ENCODE results near the gene BBS9. TPM values are rescaled to one million over a fixed set of nuclear protein-coding genes. Genes with fewer than 3 reads are reported as not detected.

BBS9 gene
- total and polyA plus RNA-seq, 5 experiments from 2014 or later, result 11.2 to 31.8 (median 12.7) TPM

DNA sequence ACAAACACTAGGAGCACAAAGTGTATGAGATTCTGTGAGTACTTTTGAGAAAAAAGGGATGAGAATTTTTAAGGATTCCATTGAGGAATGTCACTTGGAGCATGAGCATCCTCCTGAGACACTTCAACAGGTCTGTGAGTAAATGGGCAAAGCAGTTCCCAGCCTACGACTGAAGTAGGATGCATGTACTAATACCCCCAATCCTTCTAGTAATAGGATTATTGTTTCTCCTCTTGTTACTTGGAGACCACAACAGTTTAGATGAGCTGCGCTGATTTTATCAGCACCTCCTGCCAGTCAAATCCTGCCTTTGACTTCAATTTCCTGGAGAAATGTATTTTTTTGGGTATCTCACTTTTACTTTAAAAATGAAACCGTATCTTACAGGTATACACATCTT, 820 bp downstream of the BBS9 start:
- peak in 1 of 10 donors; percentile 5 for DNase-seq
- H3K27ac Mint-ChIP-seq, result peak overlapping the region; percentile 80 to 97 (median 95)
- H3K36me3 Mint-ChIP-seq, result peaks cover 0 to 12% (median 2%) of the 10 kb centered on the region in 3 donors
- POLR2A ChIA-PET, result interaction anchor here (0.9 to 1.7 kb wide), 3 partner anchors 68 to 239 kb away, joined by 3 to 7 read pairs (median 4); partner anchors contain the start of genes KBTBD2 and NT5C3A
- peaks cover 0 to 1% (median 0%) of the 10 kb centered on the region in 5 donors for H3K27me3 Mint-ChIP-seq
- peaks cover 13 to 33% (median 26%) of the 10 kb centered on the region in 4 donors for H3K4me1 Mint-ChIP-seq
- ATAC-seq, result no peak
- H3K4me3 Mint-ChIP-seq, result peak overlapping the region; percentile 94 to 98 (median 97)
- H3K9me3 Mint-ChIP-seq, result peaks cover 0 to 7% (median under 1%) of the 10 kb centered on the region in 9 donors

DNA sequence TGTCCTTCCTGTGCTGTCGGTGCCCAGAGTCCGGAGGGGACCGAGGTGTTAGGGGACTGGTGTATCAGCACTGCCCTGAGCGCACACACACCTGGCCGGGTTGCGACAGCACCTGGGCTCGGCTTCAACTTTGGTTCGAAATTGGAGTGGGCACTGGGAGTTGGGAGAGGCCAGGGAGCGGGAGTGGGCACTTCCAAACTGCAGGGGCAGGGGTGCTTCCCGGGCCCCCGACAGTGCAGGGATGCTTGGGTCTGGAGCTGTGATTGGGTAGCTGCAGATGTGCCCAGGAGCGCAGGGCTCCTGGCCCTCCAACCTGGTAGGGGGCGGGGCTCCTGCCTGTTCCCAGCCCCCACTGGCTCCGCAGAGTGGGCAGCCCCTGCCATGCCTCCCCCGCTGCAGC, 7.7 kb downstream of the BBS9 start:
- no peak overlapping the region for H3K27ac Mint-ChIP-seq
- H3K4me3 Mint-ChIP-seq, result no peak overlapping the region
- ATAC-seq (no peak), DNase-seq (no peak)
- peaks cover 0 to 17% (median 9%) of the 10 kb centered on the region in 9 donors for H3K9me3 Mint-ChIP-seq
- peaks cover 0 to 1% (median 0%) of the 10 kb centered on the region in 5 donors for H3K27me3 Mint-ChIP-seq
- POLR2A ChIA-PET, result no interaction called here
- peaks cover 7 to 20% (median 16%) of the 10 kb centered on the region in 4 donors for H3K4me1 Mint-ChIP-seq
- peaks cover 6 to 23% (median 6%) of the 10 kb centered on the region in 3 donors for H3K36me3 Mint-ChIP-seq

DNA sequence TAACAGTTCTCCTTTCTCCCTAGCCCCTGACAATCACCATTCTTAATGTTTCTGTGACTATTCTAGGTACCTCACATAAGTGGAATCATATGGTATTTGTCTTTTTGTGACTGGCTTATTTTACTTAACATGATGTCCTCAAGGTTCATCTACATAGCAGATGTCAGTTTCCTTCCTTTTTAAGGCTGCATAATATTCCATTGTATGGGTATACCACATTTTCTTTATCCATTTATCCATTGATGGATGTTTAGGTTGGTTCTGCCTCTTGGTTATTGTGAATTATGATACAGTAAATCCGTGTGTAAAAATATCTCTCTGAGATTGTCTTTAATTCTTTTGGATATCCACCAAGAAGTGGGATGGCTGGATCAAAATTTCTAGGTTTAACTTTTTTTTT, 13.2 kb downstream of the BBS9 start:
- H3K36me3 Mint-ChIP-seq, result peaks cover 5 to 25% (median 15%) of the 10 kb centered on the region in 3 donors
- H3K27me3 Mint-ChIP-seq, result no peaks in the 10 kb centered on the region
- no peak overlapping the region for H3K4me3 Mint-ChIP-seq
- peaks cover 10 to 28% (median 16%) of the 10 kb centered on the region in 4 donors for H3K4me1 Mint-ChIP-seq
- DNase-seq (no peak), ATAC-seq (no peak)
- POLR2A ChIA-PET, result no interaction called here
- peaks cover 0 to 8% (median 3%) of the 10 kb centered on the region in 9 donors for H3K9me3 Mint-ChIP-seq
- H3K27ac Mint-ChIP-seq, result no peak overlapping the region

DNA sequence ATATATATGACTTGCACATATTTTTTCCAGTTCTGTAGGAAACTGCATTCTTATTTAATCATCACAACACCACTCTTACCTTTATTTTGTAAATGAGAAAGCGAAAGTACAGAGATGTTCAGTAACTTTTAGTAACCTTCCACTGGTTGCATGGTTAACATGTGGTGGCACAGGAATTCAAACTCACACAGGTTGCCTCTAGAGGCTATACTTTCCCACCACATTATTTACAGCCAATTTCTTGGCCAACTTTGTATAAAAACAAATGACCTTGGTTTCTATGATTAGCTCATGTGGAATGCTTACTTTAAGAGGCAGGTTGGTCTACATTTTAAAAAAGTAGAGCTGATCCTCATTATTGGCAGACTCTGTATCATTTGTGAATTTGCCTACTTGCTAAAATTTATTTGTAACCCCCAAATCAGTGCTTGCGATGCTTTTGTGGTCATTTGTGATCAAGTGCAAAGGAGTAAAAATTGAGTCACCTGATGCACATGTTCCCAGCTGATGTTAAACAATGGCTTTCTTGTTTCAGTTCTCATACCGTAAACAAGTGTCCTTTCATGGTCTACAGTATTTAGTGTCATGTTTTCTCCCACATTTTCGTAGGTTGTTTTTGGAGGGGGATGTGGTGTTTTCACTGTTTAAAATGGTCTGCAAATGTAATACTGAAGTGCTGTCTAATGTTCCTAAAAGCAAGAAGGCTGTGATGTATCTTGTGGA, 14.8 kb downstream of the BBS9 start:
- POLR2A ChIA-PET, result no interaction called here
- no peaks in the 10 kb centered on the region for H3K27me3 Mint-ChIP-seq
- peaks cover 5 to 31% (median 16%) of the 10 kb centered on the region in 3 donors for H3K36me3 Mint-ChIP-seq
- H3K4me1 Mint-ChIP-seq, result peaks cover 10 to 23% (median 15%) of the 10 kb centered on the region in 4 donors
- peaks cover 0 to 8% (median 3%) of the 10 kb centered on the region in 9 donors for H3K9me3 Mint-ChIP-seq
- no peak overlapping the region for H3K4me3 Mint-ChIP-seq
- H3K27ac Mint-ChIP-seq, result no peak overlapping the region
- no peak for ATAC-seq
- no peak for DNase-seq

DNA sequence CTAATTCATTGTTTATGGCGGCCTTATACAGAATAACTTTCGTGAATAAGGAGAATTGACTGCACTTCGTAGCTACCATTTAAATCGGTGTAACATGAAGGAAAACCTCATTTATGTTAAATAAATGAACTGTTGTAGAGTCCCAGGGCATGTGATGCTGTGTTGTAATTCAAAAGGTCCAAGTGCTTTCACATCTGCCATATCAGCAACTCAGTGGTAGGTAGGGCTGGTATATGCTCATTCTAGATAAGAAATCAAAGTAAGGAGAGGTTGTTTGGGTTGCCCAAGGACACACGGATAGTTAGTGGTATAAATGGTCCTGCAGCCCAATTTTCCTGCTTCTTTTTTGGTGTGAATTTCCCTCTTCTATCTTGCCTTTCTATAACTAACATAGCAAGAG, 15.8 kb downstream of the BBS9 start:
- H3K27me3 Mint-ChIP-seq, result no peaks in the 10 kb centered on the region
- ATAC-seq, result no peak
- POLR2A ChIA-PET, result no interaction called here
- DNase-seq, result no peak
- no peak overlapping the region for H3K4me3 Mint-ChIP-seq
- peaks cover 8 to 20% (median 11%) of the 10 kb centered on the region in 4 donors for H3K4me1 Mint-ChIP-seq
- peaks cover 5 to 31% (median 18%) of the 10 kb centered on the region in 3 donors for H3K36me3 Mint-ChIP-seq
- peaks cover 0 to 8% (median 3%) of the 10 kb centered on the region in 9 donors for H3K9me3 Mint-ChIP-seq
- no peak overlapping the region for H3K27ac Mint-ChIP-seq

DNA sequence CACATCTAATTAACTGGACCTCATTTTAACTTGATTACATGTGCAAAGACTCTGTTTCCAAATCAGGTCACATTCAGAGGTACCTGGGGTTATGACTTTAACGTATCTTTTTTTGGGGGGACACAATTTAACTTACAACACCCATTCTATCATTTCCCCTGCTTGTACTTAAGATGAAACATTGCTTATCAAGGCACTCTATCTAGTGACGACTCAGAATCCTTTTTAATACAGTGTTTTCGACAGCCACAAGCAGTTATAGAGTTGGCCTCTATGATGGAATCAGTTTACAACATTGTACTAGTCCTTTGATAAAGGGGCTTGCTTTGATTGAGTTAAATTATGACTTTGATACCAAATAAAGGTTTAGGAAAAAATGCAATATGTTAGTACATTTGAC, 22.7 kb downstream of the BBS9 start:
- Mint-ChIP-seq H3K27ac (no peak overlapping the region), H3K9me3 (no peaks in the 10 kb centered on the region), H3K36me3 (peaks cover 0 to 41% (median 21%) of the 10 kb centered on the region in 3 donors), H3K4me1 (peaks cover 0 to 5% (median 0%) of the 10 kb centered on the region in 4 donors), H3K27me3 (no peaks in the 10 kb centered on the region), H3K4me3 (no peak overlapping the region)
- ATAC-seq (no peak), DNase-seq (no peak)
- POLR2A ChIA-PET, result no interaction called here

DNA sequence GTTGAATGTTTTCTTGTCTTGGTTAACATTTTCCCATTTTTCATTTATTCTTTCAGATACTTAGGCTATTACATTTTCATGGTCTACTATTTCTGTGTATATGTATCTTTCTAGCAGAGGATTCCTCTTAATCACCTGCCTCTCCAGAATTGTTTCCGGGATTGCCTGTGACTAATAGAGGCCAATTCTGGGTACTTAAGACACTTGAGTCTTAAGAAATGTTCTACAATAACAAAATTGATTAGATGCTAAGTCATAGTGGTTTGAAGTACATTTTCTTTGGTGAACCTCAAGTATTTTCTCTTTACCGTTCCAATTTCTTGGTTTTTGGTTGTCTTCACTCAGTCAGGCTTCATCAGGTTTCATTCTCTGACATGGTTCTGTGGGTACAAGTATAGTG, 26.4 kb downstream of the BBS9 start:
- no peaks in the 10 kb centered on the region for H3K4me1 Mint-ChIP-seq
- H3K27ac Mint-ChIP-seq, result no peak overlapping the region
- POLR2A ChIA-PET, result no interaction called here
- H3K9me3 Mint-ChIP-seq, result no peaks in the 10 kb centered on the region
- no peak overlapping the region for H3K4me3 Mint-ChIP-seq
- ATAC-seq (no peak), DNase-seq (no peak)
- peaks cover 0 to 46% (median 33%) of the 10 kb centered on the region in 3 donors for H3K36me3 Mint-ChIP-seq
- no peaks in the 10 kb centered on the region for H3K27me3 Mint-ChIP-seq

DNA sequence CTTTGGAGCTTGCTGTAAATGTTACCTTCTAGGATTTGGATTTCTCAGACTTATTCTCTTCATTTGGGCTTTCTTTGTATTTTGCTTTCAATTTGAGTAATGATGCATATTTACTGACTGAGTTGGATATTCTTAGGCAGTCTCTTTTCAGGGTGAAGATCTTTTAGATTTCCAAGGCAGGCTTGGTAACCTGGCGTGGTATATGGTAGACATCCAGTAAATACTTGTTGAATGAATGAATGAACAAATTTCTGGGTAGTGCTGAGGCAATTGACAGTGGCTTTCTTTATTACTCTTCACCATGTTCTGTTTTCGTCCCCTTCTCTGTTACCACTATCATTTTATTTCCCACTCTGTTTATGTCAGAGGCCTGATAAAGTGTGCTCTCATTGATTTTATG, 27.1 kb downstream of the BBS9 start:
- no peaks in the 10 kb centered on the region for H3K4me1 Mint-ChIP-seq
- H3K27ac Mint-ChIP-seq, result peak overlapping the region in 1 of 10 donors; percentile 71
- no peak for ATAC-seq
- no peaks in the 10 kb centered on the region for H3K27me3 Mint-ChIP-seq
- H3K4me3 Mint-ChIP-seq, result no peak overlapping the region
- no peak for DNase-seq
- peaks cover 0 to 3% (median 0%) of the 10 kb centered on the region in 9 donors for H3K9me3 Mint-ChIP-seq
- POLR2A ChIA-PET, result no interaction called here
- H3K36me3 Mint-ChIP-seq, result peaks cover 0 to 49% (median 39%) of the 10 kb centered on the region in 3 donors

DNA sequence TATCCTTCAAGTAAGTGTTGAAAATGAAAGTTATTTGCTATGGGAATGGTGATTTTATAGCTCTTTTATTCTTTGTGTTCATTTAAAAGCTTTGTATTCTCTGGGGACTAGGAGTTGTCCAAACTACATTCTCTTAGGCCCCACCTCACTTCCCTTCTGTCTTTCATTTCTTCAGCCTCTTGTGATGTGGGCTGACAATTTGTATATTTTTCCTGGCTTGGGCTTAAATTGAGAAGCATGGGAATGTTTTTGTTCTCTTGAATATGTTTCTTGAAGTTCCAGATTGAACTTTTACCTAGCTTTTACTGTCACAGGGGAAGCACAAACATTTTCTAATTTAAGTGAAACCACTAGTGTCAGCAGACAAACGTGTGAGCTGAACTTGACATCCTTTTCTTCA, 27.9 kb downstream of the BBS9 start:
- Mint-ChIP-seq H3K36me3 (peaks cover 0 to 58% (median 47%) of the 10 kb centered on the region in 3 donors), H3K27ac (no peak overlapping the region), H3K27me3 (no peaks in the 10 kb centered on the region), H3K4me3 (no peak overlapping the region), H3K9me3 (peaks cover 0 to 6% (median 0%) of the 10 kb centered on the region in 9 donors), H3K4me1 (no peaks in the 10 kb centered on the region)
- DNase-seq, result no peak
- no peak for ATAC-seq
- POLR2A ChIA-PET, result interaction anchor here (0.6 kb wide), 1 partner anchor 369 kb away, joined by 4 read pairs; no protein-coding TSS in a partner anchor

DNA sequence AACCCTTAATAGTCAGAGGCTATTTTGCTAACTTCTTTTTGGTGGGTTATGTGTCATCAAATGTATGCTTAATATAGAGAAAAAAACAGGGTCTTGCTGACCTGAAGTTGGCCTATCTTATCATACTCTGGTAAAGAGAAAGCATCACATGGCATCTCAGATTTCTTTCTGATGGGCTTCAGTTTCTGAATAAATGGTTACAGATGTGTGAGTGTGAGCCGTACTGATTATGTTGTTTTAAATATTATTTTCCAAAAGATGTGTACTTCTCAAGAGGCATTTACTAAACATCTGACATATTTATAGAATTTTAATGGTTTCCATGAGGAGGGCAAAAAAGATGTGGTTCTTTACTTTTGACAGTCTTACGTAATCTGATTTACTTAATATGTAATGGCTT, 28.4 kb downstream of the BBS9 start:
- H3K9me3 Mint-ChIP-seq, result peaks cover 0 to 11% (median 0%) of the 10 kb centered on the region in 9 donors
- H3K27ac Mint-ChIP-seq, result no peak overlapping the region
- no peaks in the 10 kb centered on the region for H3K4me1 Mint-ChIP-seq
- ATAC-seq (no peak), DNase-seq (no peak)
- no peaks in the 10 kb centered on the region for H3K27me3 Mint-ChIP-seq
- peaks cover 0 to 63% (median 51%) of the 10 kb centered on the region in 3 donors for H3K36me3 Mint-ChIP-seq
- no peak overlapping the region for H3K4me3 Mint-ChIP-seq
- POLR2A ChIA-PET, result no interaction called here

DNA sequence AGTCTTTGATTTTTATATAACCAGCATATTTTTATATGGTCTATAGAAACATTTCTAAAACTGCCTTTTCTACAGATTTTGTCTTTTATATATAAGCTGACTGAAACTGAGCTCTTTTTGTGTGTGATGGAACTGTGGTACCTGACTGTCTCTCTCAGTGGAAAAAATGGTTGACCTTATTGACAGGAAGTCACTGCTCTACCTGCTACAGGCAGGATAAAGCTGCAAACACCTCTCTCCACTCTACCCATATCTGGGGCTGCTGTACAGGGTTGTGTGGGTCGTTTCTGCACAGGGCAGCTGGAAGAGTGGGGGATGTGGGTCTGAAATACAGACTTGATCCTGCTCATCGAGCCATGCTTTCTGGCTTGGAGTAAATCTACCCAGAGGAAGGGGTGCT, 48.5 kb downstream of the BBS9 start:
- no peak for DNase-seq
- Mint-ChIP-seq H3K36me3 (peaks cover 21 to 44% (median 31%) of the 10 kb centered on the region in 3 donors), H3K27ac (no peak overlapping the region), H3K27me3 (no peaks in the 10 kb centered on the region), H3K4me1 (no peaks in the 10 kb centered on the region), H3K9me3 (peaks cover 0 to 23% (median 3%) of the 10 kb centered on the region in 9 donors), H3K4me3 (no peak overlapping the region)
- ATAC-seq, result no peak
- POLR2A ChIA-PET, result no interaction called here

DNA sequence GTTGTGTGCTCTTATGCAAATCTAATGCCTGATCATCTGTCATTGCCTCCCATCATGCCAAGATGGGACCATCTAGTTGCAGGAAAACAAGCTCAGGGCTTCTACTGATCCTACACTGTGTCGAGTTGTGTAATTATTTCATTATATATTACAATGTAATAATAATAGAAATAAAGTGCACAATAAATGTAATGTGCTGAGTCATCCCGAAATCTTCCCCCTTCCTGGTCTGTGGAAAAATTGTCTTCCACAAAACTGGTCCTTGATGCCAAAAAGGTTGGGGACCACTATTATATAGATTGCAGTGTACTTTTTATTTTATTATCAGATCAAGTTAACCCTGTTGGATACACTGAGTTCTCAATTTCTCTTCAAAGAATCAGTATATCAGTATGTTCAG, 50.2 kb downstream of the BBS9 start:
- ATAC-seq (no peak), DNase-seq (no peak)
- POLR2A ChIA-PET, result no interaction called here
- no peak overlapping the region for H3K4me3 Mint-ChIP-seq
- H3K9me3 Mint-ChIP-seq, result peaks cover 0 to 17% (median 0%) of the 10 kb centered on the region in 9 donors
- peaks cover 13 to 47% (median 23%) of the 10 kb centered on the region in 3 donors for H3K36me3 Mint-ChIP-seq
- H3K27me3 Mint-ChIP-seq, result no peaks in the 10 kb centered on the region
- H3K4me1 Mint-ChIP-seq, result no peaks in the 10 kb centered on the region
- H3K27ac Mint-ChIP-seq, result no peak overlapping the region

DNA sequence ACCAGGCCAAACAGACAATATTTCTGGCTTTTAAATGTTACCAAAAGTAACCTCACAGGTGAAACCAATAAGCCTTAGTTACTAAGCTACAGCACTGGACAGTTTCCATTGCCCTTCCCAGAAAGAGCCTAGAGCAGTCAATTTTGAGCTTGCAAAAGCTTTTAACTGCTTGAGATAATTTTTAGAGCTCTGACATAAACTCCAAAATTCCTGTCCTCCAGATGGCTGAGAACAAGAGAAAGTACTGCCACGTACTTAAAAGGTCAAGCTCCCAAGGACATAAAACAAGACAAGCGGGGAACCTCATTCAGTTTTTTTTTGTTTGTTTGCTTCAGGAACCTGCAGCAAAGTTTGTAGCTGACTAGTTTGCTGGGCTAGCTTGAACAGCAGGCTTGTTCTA, 54.1 kb downstream of the BBS9 start:
- DNase-seq (no peak), ATAC-seq (no peak)
- no peak overlapping the region for H3K4me3 Mint-ChIP-seq
- H3K27me3 Mint-ChIP-seq, result no peaks in the 10 kb centered on the region
- H3K9me3 Mint-ChIP-seq, result peaks cover 0 to 16% (median 0%) of the 10 kb centered on the region in 9 donors
- H3K4me1 Mint-ChIP-seq, result peaks cover 0 to 2% (median 0%) of the 10 kb centered on the region in 4 donors
- POLR2A ChIA-PET, result no interaction called here
- peaks cover 12 to 34% (median 20%) of the 10 kb centered on the region in 3 donors for H3K36me3 Mint-ChIP-seq
- H3K27ac Mint-ChIP-seq, result no peak overlapping the region

All from naive thymus-derived CD8-positive, alpha-beta T cell (primary cell).